Measurements from ENCODE around the gene TEX2. TPM values are rescaled to one million over a fixed set of nuclear protein-coding genes. Genes with fewer than 3 reads are reported as not detected.
"Not testable (repeated sequence)": the region's sequence is repeated elsewhere in the genome, so short reads cannot be mapped to it uniquely, and the experiment has no call there.

The TEX2 gene
- total RNA-seq, 1 donor from 2014 or later: 20.7 TPM

GRCh38 chr17:64225410-64225809, 37.6 kb downstream of the TEX2 start:
- no peak overlapping the region for H3K4me3 Mint-ChIP-seq (ENCODE audit: low read depth)
- H3K4me1 Mint-ChIP-seq (ENCODE audit: low read depth): no peaks in the 10 kb centered on the region
- no peaks in the 10 kb centered on the region for H3K27me3 Mint-ChIP-seq (ENCODE audit: low read depth)
- intact Hi-C loops (cut with micrococcal nuclease): no loop called here
- H3K9me3 Mint-ChIP-seq: no peaks in the 10 kb centered on the region
- H3K36me3 Mint-ChIP-seq (ENCODE audit: low read depth): peaks cover 5% of the 10 kb centered on the region
- no peak for DNase-seq (ENCODE audit: low spot score)
- no peak overlapping the region for H3K27ac Mint-ChIP-seq

DNA sequence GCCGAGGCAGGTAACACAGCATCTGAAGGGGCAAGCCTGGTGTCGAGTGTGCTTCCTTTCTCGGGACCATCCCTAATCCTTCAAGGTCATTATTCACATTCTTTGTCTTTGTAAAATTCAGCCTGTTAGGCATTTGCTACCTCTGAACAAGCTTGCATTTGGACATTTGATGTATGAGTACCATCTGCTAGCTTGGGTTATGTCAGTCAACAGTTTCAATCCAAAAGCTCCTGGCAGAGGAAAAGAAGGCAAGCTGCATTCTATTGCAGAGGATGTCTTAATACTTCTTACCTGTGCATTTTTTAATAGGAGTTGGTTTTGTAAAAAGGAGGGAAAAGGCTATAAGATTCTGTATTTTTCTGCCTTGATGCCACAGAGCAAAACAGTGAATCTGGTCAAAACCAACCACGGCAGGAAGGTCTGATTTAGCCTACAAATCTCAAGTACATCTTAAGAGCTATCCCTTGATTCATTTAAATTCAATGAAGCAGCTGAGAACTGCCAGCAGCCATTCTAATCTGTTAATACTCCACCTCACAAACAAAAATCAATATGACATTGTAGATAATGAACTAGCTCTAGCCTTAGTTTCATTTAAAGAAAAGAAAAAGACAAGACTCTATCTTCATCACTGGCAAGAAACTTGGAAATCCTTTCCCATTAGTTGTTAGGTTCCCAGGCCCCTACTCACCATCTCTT, 39.0 kb downstream of the TEX2 start:
- intact Hi-C loops (cut with micrococcal nuclease): no loop called here
- no peak overlapping the region for H3K4me3 Mint-ChIP-seq (ENCODE audit: low read depth)
- H3K36me3 Mint-ChIP-seq (ENCODE audit: low read depth): peaks cover 5% of the 10 kb centered on the region
- H3K9me3 Mint-ChIP-seq: no peaks in the 10 kb centered on the region
- H3K27me3 Mint-ChIP-seq (ENCODE audit: low read depth): no peaks in the 10 kb centered on the region
- H3K27ac Mint-ChIP-seq: no peak overlapping the region
- peaks cover 5% of the 10 kb centered on the region for H3K4me1 Mint-ChIP-seq (ENCODE audit: low read depth)
- no peak for DNase-seq (ENCODE audit: low spot score)

- peaks cover 5% of the 10 kb centered on the region for H3K36me3 Mint-ChIP-seq (ENCODE audit: low read depth)
- no peaks in the 10 kb centered on the region for H3K27me3 Mint-ChIP-seq (ENCODE audit: low read depth)
- no peaks in the 10 kb centered on the region for H3K9me3 Mint-ChIP-seq
- peaks cover 5% of the 10 kb centered on the region for H3K4me1 Mint-ChIP-seq (ENCODE audit: low read depth)
- no peak for DNase-seq (ENCODE audit: low spot score)
- H3K4me3 Mint-ChIP-seq (ENCODE audit: low read depth): no peak overlapping the region
- H3K27ac Mint-ChIP-seq: no peak overlapping the region
- intact Hi-C loops (cut with micrococcal nuclease): no loop called here
These were observed 39.8 kb downstream of the TEX2 start for GRCh38 chr17:64223283-64223682.

GRCh38 chr17:64221679-64222078, 41.4 kb downstream of the TEX2 start:
- Mint-ChIP-seq H3K4me1 (ENCODE audit: low read depth) (peaks cover 13% of the 10 kb centered on the region), H3K27ac (no peak overlapping the region), H3K27me3 (ENCODE audit: low read depth) (no peaks in the 10 kb centered on the region), H3K4me3 (ENCODE audit: low read depth) (no peak overlapping the region), H3K9me3 (no peaks in the 10 kb centered on the region), H3K36me3 (ENCODE audit: low read depth) (peaks cover 5% of the 10 kb centered on the region)
- DNase-seq (ENCODE audit: low spot score): no peak
- intact Hi-C loops (cut with micrococcal nuclease): no loop called here

DNA sequence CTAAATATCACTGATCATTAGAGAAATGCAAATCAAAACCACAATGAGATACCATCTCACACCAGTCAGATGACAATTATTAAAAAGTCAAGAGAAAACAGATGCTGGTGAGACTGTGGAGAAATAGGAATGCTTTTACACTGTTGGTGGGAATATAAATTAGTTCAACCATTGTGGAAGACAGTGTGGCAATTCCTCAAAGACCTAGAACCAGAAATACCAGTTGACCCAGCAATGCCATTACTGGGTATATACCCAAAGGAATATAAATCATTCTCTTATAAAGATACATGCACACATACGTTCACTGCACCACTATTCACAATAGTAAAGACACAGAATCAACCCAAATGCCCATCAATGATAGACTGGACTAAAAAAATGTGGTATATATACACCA, 42.5 kb downstream of the TEX2 start:
- H3K27ac Mint-ChIP-seq; H3K27me3 Mint-ChIP-seq (ENCODE audit: low read depth); H3K4me3 Mint-ChIP-seq (ENCODE audit: low read depth); H3K9me3 Mint-ChIP-seq; intact Hi-C loops (cut with micrococcal nuclease); DNase-seq (ENCODE audit: low spot score); H3K36me3 Mint-ChIP-seq (ENCODE audit: low read depth): not testable (repeated sequence)
- peaks cover 13% of the 10 kb centered on the region for H3K4me1 Mint-ChIP-seq (ENCODE audit: low read depth)

DNA sequence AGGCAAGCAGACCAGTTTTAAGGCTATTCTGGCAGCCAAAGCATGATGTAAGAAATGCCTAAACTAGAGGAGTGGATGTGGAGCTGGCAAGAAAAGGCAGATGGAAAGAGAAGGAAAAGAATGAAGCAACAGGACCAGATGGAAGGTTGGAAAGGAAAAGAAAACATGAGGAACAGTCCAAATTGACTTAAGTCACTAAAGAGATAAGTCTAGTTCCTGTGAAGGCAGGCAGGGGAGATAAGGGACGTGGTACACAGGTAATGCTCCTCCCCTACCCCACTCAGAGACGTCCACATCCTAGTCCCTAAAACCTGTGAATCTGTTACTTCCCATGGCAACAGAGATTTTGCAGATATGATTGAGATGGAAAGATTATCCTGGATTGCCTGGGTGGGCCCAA, 43.5 kb downstream of the TEX2 start:
- no peaks in the 10 kb centered on the region for H3K9me3 Mint-ChIP-seq

DNA sequence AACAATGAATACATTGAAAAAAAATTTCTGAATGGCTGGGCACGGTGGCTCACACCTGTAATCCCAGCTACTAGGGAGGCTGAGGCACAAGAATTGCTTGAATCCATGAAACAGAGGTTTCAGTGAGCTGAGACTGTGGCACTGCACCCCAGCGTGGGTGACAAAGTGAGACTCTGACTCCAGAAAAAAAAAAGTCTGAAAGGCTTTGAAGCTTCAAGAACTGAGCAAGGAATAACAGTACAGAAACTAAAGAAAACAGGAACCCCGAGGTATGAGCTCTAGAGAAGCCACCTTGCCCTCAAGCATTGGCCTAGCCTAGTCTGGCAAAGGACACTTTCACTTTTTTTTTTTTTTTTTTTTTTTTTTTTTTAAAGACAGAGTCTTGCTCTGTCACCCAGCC, 45.0 kb downstream of the TEX2 start:
- H3K4me1 Mint-ChIP-seq (ENCODE audit: low read depth): peaks cover 16% of the 10 kb centered on the region
- no peaks in the 10 kb centered on the region for H3K9me3 Mint-ChIP-seq
- DNase-seq (ENCODE audit: low spot score): no peak
- intact Hi-C loops (cut with micrococcal nuclease): loop anchor here (1.0 to 5.0 kb wide), 2 partner anchors 18 to 71 kb away; no protein-coding TSS in a partner anchor
- no peak overlapping the region for H3K27ac Mint-ChIP-seq
- H3K4me3 Mint-ChIP-seq (ENCODE audit: low read depth): no peak overlapping the region
- peaks cover 12% of the 10 kb centered on the region for H3K36me3 Mint-ChIP-seq (ENCODE audit: low read depth)
- H3K27me3 Mint-ChIP-seq (ENCODE audit: low read depth): no peaks in the 10 kb centered on the region

More for the DNA sequence above, 43.5 kb downstream of the TEX2 start:
- Mint-ChIP-seq H3K27me3 (ENCODE audit: low read depth) (no peaks in the 10 kb centered on the region), H3K4me1 (ENCODE audit: low read depth) (peaks cover 16% of the 10 kb centered on the region), H3K36me3 (ENCODE audit: low read depth) (peaks cover 5% of the 10 kb centered on the region), H3K4me3 (ENCODE audit: low read depth) (no peak overlapping the region), H3K27ac (no peak overlapping the region)
- no peak for DNase-seq (ENCODE audit: low spot score)
- intact Hi-C loops (cut with micrococcal nuclease): loop anchor here (5.0 kb wide), 1 partner anchor 72 kb away; no protein-coding TSS in a partner anchor

DNA sequence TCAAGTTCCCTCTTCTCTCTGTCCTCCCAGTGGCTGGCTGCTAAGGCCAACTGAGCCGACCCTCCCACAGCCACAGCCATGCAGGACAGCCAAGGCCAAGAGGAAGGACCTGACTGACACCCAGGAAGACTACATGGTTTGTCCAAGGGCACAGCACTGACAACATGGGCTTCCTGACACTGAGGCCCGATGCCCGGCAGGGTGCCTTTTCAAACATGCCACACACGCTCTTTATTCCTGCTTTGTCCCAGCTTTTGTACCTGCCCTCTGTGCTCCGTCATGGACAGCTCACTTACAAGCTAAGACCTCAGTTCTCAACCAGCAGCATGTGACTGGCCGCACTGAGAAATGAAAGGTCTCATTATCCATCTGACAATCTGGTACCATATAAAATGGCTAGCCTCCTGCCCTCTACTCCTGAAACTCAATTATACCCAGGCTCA, 45.8 kb downstream of the TEX2 start:
- H3K27me3 Mint-ChIP-seq (ENCODE audit: low read depth): no peaks in the 10 kb centered on the region
- H3K36me3 Mint-ChIP-seq (ENCODE audit: low read depth): peaks cover 20% of the 10 kb centered on the region
- H3K9me3 Mint-ChIP-seq: no peaks in the 10 kb centered on the region
- DNase-seq (ENCODE audit: low spot score): no peak
- H3K27ac Mint-ChIP-seq: no peak overlapping the region
- no peak overlapping the region for H3K4me3 Mint-ChIP-seq (ENCODE audit: low read depth)
- intact Hi-C loops (cut with micrococcal nuclease): loop anchor here (5.0 kb wide), 1 partner anchor 70 kb away; no protein-coding TSS in a partner anchor
- peaks cover 17% of the 10 kb centered on the region for H3K4me1 Mint-ChIP-seq (ENCODE audit: low read depth)

DNA sequence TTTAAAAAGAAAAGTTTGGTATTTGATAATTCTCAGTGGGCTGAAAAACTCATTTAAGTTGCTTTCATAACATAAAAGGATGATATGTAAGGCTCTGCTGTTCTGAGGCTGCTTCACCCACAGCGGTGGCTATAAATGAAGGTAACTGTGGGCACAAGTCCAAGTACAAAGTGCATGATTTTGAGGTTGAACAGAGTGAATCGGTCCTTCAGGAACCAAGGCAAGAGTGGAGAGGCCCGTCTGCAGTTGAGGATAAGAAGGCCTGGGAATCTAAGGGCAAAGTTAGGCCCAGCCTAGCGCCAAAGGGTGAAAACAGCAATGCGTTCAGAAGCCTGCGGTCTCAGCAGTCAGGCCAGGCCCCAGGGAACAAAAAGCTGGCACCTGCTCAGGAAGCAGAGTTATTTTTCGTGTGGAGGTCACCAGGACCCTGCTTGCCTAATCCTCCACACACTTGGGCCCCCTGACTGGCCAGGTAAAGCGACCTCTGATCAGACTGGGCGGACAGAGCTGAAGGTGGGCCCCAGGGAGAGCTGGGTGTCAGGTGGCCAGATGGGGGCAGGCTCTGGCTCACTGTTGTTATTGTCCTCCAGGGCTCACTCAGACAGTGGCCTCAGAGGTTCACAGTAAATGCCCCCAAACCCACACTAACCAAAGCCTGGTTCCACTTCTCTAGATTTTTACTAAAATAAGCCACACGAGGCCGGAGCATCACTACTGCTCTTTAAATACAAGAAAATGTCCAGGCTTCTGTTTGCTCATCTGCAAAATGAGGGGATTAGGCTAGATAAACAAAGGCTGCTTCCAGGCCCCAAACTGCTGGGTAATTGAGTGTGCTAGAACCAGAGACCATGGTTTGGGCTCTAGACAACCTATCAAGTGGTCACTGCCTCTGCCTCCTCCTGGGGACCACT, 46.5 kb downstream of the TEX2 start:
- H3K4me1 Mint-ChIP-seq (ENCODE audit: low read depth): peaks cover 21% of the 10 kb centered on the region
- H3K27ac Mint-ChIP-seq: no peak overlapping the region
- intact Hi-C loops (cut with micrococcal nuclease): loop anchor here (5.0 kb wide), 1 partner anchor 69 kb away; no protein-coding TSS in a partner anchor
- peaks cover 22% of the 10 kb centered on the region for H3K36me3 Mint-ChIP-seq (ENCODE audit: low read depth)
- no peaks in the 10 kb centered on the region for H3K27me3 Mint-ChIP-seq (ENCODE audit: low read depth)
- no peaks in the 10 kb centered on the region for H3K9me3 Mint-ChIP-seq
- no peak overlapping the region for H3K4me3 Mint-ChIP-seq (ENCODE audit: low read depth)
- DNase-seq (ENCODE audit: low spot score): no peak

- no peak for DNase-seq (ENCODE audit: low spot score)
- Mint-ChIP-seq H3K4me1 (ENCODE audit: low read depth) (peaks cover 21% of the 10 kb centered on the region), H3K36me3 (ENCODE audit: low read depth) (peaks cover 22% of the 10 kb centered on the region), H3K27me3 (ENCODE audit: low read depth) (no peaks in the 10 kb centered on the region), H3K9me3 (no peaks in the 10 kb centered on the region), H3K27ac (no peak overlapping the region), H3K4me3 (ENCODE audit: low read depth) (no peak overlapping the region)
- intact Hi-C loops (cut with micrococcal nuclease): loop anchor here (5.0 kb wide), 1 partner anchor 69 kb away; no protein-coding TSS in a partner anchor
These were observed 47.1 kb downstream of the TEX2 start for GRCh38 chr17:64216000-64216337.

- no peak for DNase-seq (ENCODE audit: low spot score)
- intact Hi-C loops (cut with micrococcal nuclease): loop anchor here (5.0 kb wide), 1 partner anchor 68 kb away; no protein-coding TSS in a partner anchor
- Mint-ChIP-seq H3K27me3 (ENCODE audit: low read depth) (no peaks in the 10 kb centered on the region), H3K4me1 (ENCODE audit: low read depth) (peaks cover 21% of the 10 kb centered on the region), H3K4me3 (ENCODE audit: low read depth) (no peak overlapping the region), H3K27ac (no peak overlapping the region), H3K9me3 (no peaks in the 10 kb centered on the region), H3K36me3 (ENCODE audit: low read depth) (peaks cover 19% of the 10 kb centered on the region)
These were observed 48.1 kb downstream of the TEX2 start for GRCh38 chr17:64214950-64215349.

GRCh38 chr17:64213995-64214811, 48.9 kb downstream of the TEX2 start:
- DNase-seq (ENCODE audit: low spot score): no peak
- no peak overlapping the region for H3K27ac Mint-ChIP-seq
- H3K4me1 Mint-ChIP-seq (ENCODE audit: low read depth): peaks cover 20% of the 10 kb centered on the region
- no peak overlapping the region for H3K4me3 Mint-ChIP-seq (ENCODE audit: low read depth)
- no peaks in the 10 kb centered on the region for H3K27me3 Mint-ChIP-seq (ENCODE audit: low read depth)
- intact Hi-C loops (cut with micrococcal nuclease): no loop called here
- H3K36me3 Mint-ChIP-seq (ENCODE audit: low read depth): peaks cover 19% of the 10 kb centered on the region
- no peaks in the 10 kb centered on the region for H3K9me3 Mint-ChIP-seq
